ENCODE data around the gene DMPK. TPM values are rescaled to one million over a fixed set of nuclear protein-coding genes. Genes with fewer than 3 reads are reported as not detected.

The DMPK gene
- total and polyA plus RNA-seq, 9 of the 15 experiments (the other 6 are each of a cell fraction or from before 2014, with no cell fraction given), result 0.24 to 31.3 (median 7.3) TPM

DNA sequence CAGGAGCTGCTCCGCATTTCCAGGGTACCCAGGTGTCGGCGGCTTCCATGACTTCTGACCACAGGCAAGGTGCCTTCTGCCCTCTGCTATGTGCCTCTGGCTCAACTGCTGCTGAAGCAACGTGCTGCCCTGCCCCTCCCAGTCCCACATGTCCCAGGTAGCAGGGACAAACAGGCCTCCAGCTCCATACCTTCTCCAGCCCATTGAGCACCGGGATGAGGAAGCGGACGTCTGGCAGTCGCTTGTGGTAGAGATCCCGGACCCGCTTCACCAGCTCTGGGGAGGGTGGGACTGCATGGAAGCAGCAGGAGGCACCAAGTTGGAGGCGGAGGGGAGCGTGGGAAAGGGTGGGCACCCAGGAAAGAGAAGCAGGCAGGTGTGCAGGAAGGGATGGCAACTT is 40.9 kb upstream of the DMPK start:
- in situ Hi-C loops (cut with MboI), result no loop called here
- Histone ChIP-seq H3K9me1 (ENCODE audit: control insufficient read depth, insufficient read depth, low read length) (peaks cover 7% of the 10 kb centered on the region), H2AFZ (ENCODE audit: low read depth, low read length) (no peak overlapping the region), H3K4me3 (no peak overlapping the region), H3K4me2 (ENCODE audit: insufficient read depth, low read length) (no peak overlapping the region), H3K27ac (ENCODE audit: extremely low read depth, low read depth, low read length) (no peak overlapping the region), H3K4me1 (replicated peaks in 1 of 2; ENCODE audit: control insufficient read depth in 2 of 2, insufficient read depth in 2 of 2, low read length in 2 of 2) (peaks cover 0 to 16% of the 10 kb centered on the region in 2 experiments; a peak in 1 of 5 replicates), H3K27me3 (ENCODE audit: control insufficient read depth in 2 of 2, insufficient read depth in 2 of 2, low read length in 2 of 2) (no peaks in the 10 kb centered on the region), H4K20me1 (replicated peaks; ENCODE audit: control insufficient read depth, insufficient read depth, low read length) (0 out of 2 replicates have a peak, but pooled peaks cover 13% of the 10 kb centered on the region), H3K9me3 (replicated peaks; ENCODE audit: control insufficient read depth, insufficient read depth, low read depth, low read length) (no peaks in the 10 kb centered on the region), H3K9ac (ENCODE audit: insufficient read depth in 1 of 2, low read depth in 2 of 2, low read length in 2 of 2) (peak overlapping the region in 1 of 2 experiments; percentile 32; a peak in 2 of 4 replicates), H3K36me3 (ENCODE audit: control insufficient read depth, insufficient read depth, low read length) (peaks cover 84% of the 10 kb centered on the region; the same call in 2 of the 3 replicates), H3K79me2 (ENCODE audit: control insufficient read depth, insufficient read depth, low read length) (no peaks in the 10 kb centered on the region)
- no peak for TF ChIP-seq RBM34 (IDR thresholded peaks at IDR 0.05; ENCODE audit: borderline replicate concordance, insufficient read depth, low read length)
- TF ChIP-seq HOXB6 (CRISPR knock-in tag; IDR thresholded peaks at IDR 0.05; ENCODE audit: borderline replicate concordance), result no peak
- no peak for TF ChIP-seq LCOR (CRISPR knock-in tag; IDR thresholded peaks at IDR 0.05)
- TF ChIP-seq POLR2G (IDR thresholded peaks at IDR 0.05; ENCODE audit: low read depth, low read length), result peak; percentile 56; the same call in 1 of the 2 replicates
- BruUV-seq (replicated peaks), result no TSS peak
- intact Hi-C loops (cut with micrococcal nuclease), result no loop called here
- ATAC-seq (no peak), FAIRE-seq (no peak), DNase-seq (ENCODE audit: extremely low read depth in 1 of 4, low spot score in 3 of 4) (no peak)
- ChIA-PET POLR2A (interaction anchor here (0.6 to 1.3 kb wide), 3 partner anchors 11 to 68 kb away, joined by 3 to 4 read pairs (median 3); no protein-coding TSS in a partner anchor), CTCF (ENCODE audit: low intra/inter-chr PET ratio) (no interaction called here)
- 91% methylated on average over 11 of the region's 12 CpGs for WGBS (ENCODE audit: insufficient coverage, low coverage, missing lambda C conversion rate)

DNA sequence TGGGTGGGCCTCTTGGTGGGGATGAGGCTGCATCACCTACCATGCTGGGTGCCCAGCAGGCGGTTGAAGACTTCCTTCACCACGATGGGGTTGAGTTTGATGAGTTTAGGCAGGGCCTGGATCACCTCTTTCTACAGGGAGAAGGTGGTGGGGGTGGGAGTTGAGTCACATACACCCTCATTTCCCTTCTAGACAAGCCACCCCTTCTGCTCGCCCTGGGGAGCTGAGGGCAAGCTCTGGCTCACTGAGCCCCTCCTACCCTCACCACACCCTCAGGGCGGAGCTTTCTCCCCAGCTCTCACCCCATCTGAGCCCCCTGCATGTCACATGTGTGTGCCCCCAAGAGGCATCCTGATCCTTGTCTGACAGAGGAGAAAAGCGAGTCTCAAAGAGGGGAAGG is 40.4 kb upstream of the DMPK start:
- Histone ChIP-seq H4K20me1 (replicated peaks; ENCODE audit: control insufficient read depth, insufficient read depth, low read length) (peaks cover 13% of the 10 kb centered on the region; the same call in 1 of the 2 replicates), H3K79me2 (ENCODE audit: control insufficient read depth, insufficient read depth, low read length) (no peaks in the 10 kb centered on the region), H3K4me1 (replicated peaks in 1 of 2; ENCODE audit: control insufficient read depth in 2 of 2, insufficient read depth in 2 of 2, low read length in 2 of 2) (peaks cover 0 to 20% of the 10 kb centered on the region in 2 experiments; a peak in 3 of 5 replicates), H3K9me1 (ENCODE audit: control insufficient read depth, insufficient read depth, low read length) (peaks cover 5% of the 10 kb centered on the region), H2AFZ (ENCODE audit: low read depth, low read length) (no peak overlapping the region), H3K4me2 (ENCODE audit: insufficient read depth, low read length) (no peak overlapping the region), H3K36me3 (ENCODE audit: control insufficient read depth, insufficient read depth, low read length) (peaks cover 80% of the 10 kb centered on the region; the same call in 2 of the 3 replicates), H3K4me3 (no peak overlapping the region), H3K9ac (ENCODE audit: insufficient read depth in 1 of 2, low read depth in 2 of 2, low read length in 2 of 2) (peak overlapping the region in 1 of 2 experiments; percentile 32; a peak in 2 of 4 replicates), H3K27ac (ENCODE audit: extremely low read depth, low read depth, low read length) (no peak overlapping the region), H3K27me3 (ENCODE audit: control insufficient read depth in 2 of 2, insufficient read depth in 2 of 2, low read length in 2 of 2) (no peaks in the 10 kb centered on the region), H3K9me3 (replicated peaks; ENCODE audit: control insufficient read depth, insufficient read depth, low read depth, low read length) (no peaks in the 10 kb centered on the region)
- 85% methylated on average over 4 of the region's 5 CpGs for WGBS (ENCODE audit: insufficient coverage, low coverage, missing lambda C conversion rate)
- intact Hi-C loops (cut with micrococcal nuclease) (no loop called here), in situ Hi-C loops (cut with MboI) (no loop called here)
- CTCF ChIA-PET (ENCODE audit: low intra/inter-chr PET ratio), result no interaction called here
- ATAC-seq, result no peak
- BruUV-seq (replicated peaks), result no TSS peak
- FAIRE-seq, result no peak
- DNase-seq (ENCODE audit: extremely low read depth in 1 of 4, low spot score in 3 of 4), result no peak
- TF ChIP-seq, protein P1, sequence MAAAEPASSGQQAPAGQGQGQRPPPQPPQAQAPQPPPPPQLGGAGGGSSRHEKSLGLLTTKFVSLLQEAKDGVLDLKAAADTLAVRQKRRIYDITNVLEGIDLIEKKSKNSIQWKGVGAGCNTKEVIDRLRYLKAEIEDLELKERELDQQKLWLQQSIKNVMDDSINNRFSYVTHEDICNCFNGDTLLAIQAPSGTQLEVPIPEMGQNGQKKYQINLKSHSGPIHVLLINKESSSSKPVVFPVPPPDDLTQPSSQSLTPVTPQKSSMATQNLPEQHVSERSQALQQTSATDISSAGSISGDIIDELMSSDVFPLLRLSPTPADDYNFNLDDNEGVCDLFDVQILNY (CRISPR knock-in tag; IDR thresholded peaks at IDR 0.05), result no peak
- TF ChIP-seq ZNF217 (CRISPR knock-in tag; IDR thresholded peaks at IDR 0.05), result no peak
- no peak for TF ChIP-seq ZNF785 (CRISPR knock-in tag; IDR thresholded peaks at IDR 0.05)
- TF ChIP-seq SRSF9 (IDR thresholded peaks at IDR 0.05; ENCODE audit: borderline replicate concordance, low read depth, low read length), result no peak
- TF ChIP-seq SLC30A9 (CRISPR knock-in tag; IDR thresholded peaks at IDR 0.05), result no peak
- TF ChIP-seq ZBTB1 (CRISPR knock-in tag; IDR thresholded peaks at IDR 0.05; ENCODE audit: borderline replicate concordance, low read depth), result no peak
- TF ChIP-seq, protein P2, sequence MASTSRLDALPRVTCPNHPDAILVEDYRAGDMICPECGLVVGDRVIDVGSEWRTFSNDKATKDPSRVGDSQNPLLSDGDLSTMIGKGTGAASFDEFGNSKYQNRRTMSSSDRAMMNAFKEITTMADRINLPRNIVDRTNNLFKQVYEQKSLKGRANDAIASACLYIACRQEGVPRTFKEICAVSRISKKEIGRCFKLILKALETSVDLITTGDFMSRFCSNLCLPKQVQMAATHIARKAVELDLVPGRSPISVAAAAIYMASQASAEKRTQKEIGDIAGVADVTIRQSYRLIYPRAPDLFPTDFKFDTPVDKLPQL (IDR thresholded peaks at IDR 0.05; ENCODE audit: extremely low read depth, insufficient read length), result no peak
- POLR2A ChIA-PET, result interaction anchor here (0.6 to 1.3 kb wide), 4 partner anchors 12 to 39 kb away, joined by 3 to 4 read pairs (median 4); no protein-coding TSS in a partner anchor

Measured in K562 (cell line).